GM18867 (cell line): Measurements from ENCODE around the gene PTGIS.

ENCODE experiments used
- ATAC-seq: cut with Tn5 transposase; IDR thresholded peaks from one replicate; pipeline ENCODE4 v1.9.1; 2021; ENCODE audit warnings: mild to moderate bottlenecking, moderate library complexity; ENCODE audit not compliant: unreplicated experiment

PTGIS gene

GRCh38 chr20:49595811-49596561 lies 28.0 kb upstream of the PTGIS start:
- ATAC-seq: no peak

- ATAC-seq: no peak
These were observed 27.4 kb upstream of the PTGIS start for GRCh38 chr20:49595346-49595745.

GRCh38 chr20:49594931-49595315 lies 27.0 kb upstream of the PTGIS start:
- ATAC-seq: no peak

GRCh38 chr20:49594143-49594930 lies 26.4 kb upstream of the PTGIS start:
- ATAC-seq: no peak

GRCh38 chr20:49593466-49594142 lies 25.7 kb upstream of the PTGIS start:
- ATAC-seq: no peak

GRCh38 chr20:49592120-49592519 lies 24.2 kb upstream of the PTGIS start:
- ATAC-seq: no peak

- ATAC-seq: no peak
These were observed 23.4 kb upstream of the PTGIS start for GRCh38 chr20:49591217-49591865.

- ATAC-seq: no peak
These were observed 22.5 kb upstream of the PTGIS start for GRCh38 chr20:49590163-49591017.

GRCh38 chr20:49589747-49590146 lies 21.8 kb upstream of the PTGIS start:
- no peak for ATAC-seq

- no peak for ATAC-seq
These were observed 19.2 kb upstream of the PTGIS start for GRCh38 chr20:49587111-49587570.

- no peak for ATAC-seq
These were observed 17.8 kb upstream of the PTGIS start for GRCh38 chr20:49585585-49586245.

GRCh38 chr20:49584418-49585382 lies 16.8 kb upstream of the PTGIS start:
- ATAC-seq: no peak

- no peak for ATAC-seq
These were observed 15.9 kb upstream of the PTGIS start for GRCh38 chr20:49583669-49584417.

GRCh38 chr20:49583343-49583668 lies 15.4 kb upstream of the PTGIS start:
- no peak for ATAC-seq

- ATAC-seq: no peak
These were observed 14.7 kb upstream of the PTGIS start for GRCh38 chr20:49582413-49583334.

GRCh38 chr20:49581482-49581881 lies 13.5 kb upstream of the PTGIS start:
- ATAC-seq: no peak

- ATAC-seq: no peak
These were observed 12.9 kb upstream of the PTGIS start for GRCh38 chr20:49580813-49581174.
